DMS153 treated with DMSO at 0.1 percent for 48 hours (cell line): ENCODE results near the gene AACS.
"Not testable (repeated sequence)": the region's sequence is repeated elsewhere in the genome, so short reads cannot be mapped to it uniquely, and the experiment has no call there.

Source experiments
- DNase-seq: peaks from one replicate; lab custom pipeline; 2025; ENCODE audit not compliant: unreplicated experiment; lab: John Stamatoyannopoulos, UW

AACS gene

GRCh38 chr12:125065021-125065918 lies at the start of gene AACS:
AACS (plus strand) TSS chr12:125065435; CDS start chr12:125065585, 150 bp downstream.
- DNase-seq, result peak; percentile 62

GRCh38 chr12:125015680-125016310 lies 49.4 kb upstream of the AACS start:
- peak; percentile 46 for DNase-seq

- DNase-seq, result no peak
Measured at GRCh38 chr12:125017801-125018200, 47.4 kb upstream of the AACS start.

GRCh38 chr12:125018356-125018755 lies 46.9 kb upstream of the AACS start:
- DNase-seq, result no peak

GRCh38 chr12:125021096-125021495 lies 44.1 kb upstream of the AACS start:
- DNase-seq, result no peak

- no peak for DNase-seq
Measured at GRCh38 chr12:125021771-125022170, 43.5 kb upstream of the AACS start.

GRCh38 chr12:125023065-125023464 lies 42.2 kb upstream of the AACS start:
- DNase-seq, result no peak

GRCh38 chr12:125024949-125025563 lies 40.2 kb upstream of the AACS start:
- DNase-seq, result no peak

- DNase-seq, result no peak
Measured at GRCh38 chr12:125025606-125026235, 39.5 kb upstream of the AACS start.

- DNase-seq, result no peak
Measured at GRCh38 chr12:125028106-125028505, 37.1 kb upstream of the AACS start.

GRCh38 chr12:125029761-125030358 lies 35.4 kb upstream of the AACS start:
- no peak for DNase-seq

- DNase-seq, result not testable (repeated sequence)
Measured at GRCh38 chr12:125031471-125031870, 33.8 kb upstream of the AACS start.

GRCh38 chr12:125032466-125033152 lies 32.6 kb upstream of the AACS start:
- DNase-seq, result no peak

- no peak for DNase-seq
Measured at GRCh38 chr12:125033288-125033687, 31.9 kb upstream of the AACS start.

- no peak for DNase-seq
Measured at GRCh38 chr12:125038976-125039625, 26.1 kb upstream of the AACS start.

- DNase-seq, result no peak
Measured at GRCh38 chr12:125049093-125049458, 16.2 kb upstream of the AACS start.

GRCh38 chr12:125050446-125050845 lies 14.8 kb upstream of the AACS start:
- no peak for DNase-seq

GRCh38 chr12:125050868-125051267 lies 14.4 kb upstream of the AACS start:
- DNase-seq, result no peak

GRCh38 chr12:125053821-125054220 lies 11.4 kb upstream of the AACS start:
- no peak for DNase-seq

GRCh38 chr12:125055591-125055990 lies 9.6 kb upstream of the AACS start:
- DNase-seq, result no peak
